NCI-H82 treated with DMSO at 0.1 percent for 48 hours (cell line): ENCODE measurements around the gene ORC5.
"Not testable (repeated sequence)": the region's sequence is repeated elsewhere in the genome, so short reads cannot be mapped to it uniquely, and the experiment has no call there.

ENCODE experiments used
- DNase-seq: peaks from one replicate; lab custom pipeline; 2025; ENCODE audit not compliant: unreplicated experiment; lab: John Stamatoyannopoulos, UW

Gene ORC5

GRCh38 chr7:104207731-104208420, at the start of gene ORC5:
TSS of gene ORC5 (minus strand) at chr7:104208013. CDS start at chr7:104207904, 109 bp downstream.
- peak; percentile 68 for DNase-seq

- DNase-seq: no peak
Observed at GRCh38 chr7:104255616-104256015, 47.8 kb upstream of the ORC5 start.

DNA sequence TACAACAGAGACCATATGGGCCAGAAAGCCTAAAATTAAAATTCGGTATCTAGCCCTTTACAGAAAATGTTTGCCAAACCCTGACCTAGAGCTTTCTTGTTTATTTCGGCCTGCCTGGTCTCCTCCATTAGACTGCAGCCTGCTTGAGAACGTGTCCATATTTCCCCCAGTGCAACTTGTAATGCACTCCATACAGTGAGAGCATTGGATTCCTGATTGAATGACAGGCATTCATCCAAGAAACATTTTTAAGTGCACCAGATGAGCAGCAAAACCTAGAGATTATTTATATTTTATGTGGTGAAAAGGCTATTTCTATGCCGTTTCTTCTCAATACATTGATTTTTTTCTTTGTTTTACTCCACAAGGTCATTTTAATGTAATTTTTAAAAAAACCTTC, 47.4 kb upstream of the ORC5 start:
- DNase-seq: no peak

DNA sequence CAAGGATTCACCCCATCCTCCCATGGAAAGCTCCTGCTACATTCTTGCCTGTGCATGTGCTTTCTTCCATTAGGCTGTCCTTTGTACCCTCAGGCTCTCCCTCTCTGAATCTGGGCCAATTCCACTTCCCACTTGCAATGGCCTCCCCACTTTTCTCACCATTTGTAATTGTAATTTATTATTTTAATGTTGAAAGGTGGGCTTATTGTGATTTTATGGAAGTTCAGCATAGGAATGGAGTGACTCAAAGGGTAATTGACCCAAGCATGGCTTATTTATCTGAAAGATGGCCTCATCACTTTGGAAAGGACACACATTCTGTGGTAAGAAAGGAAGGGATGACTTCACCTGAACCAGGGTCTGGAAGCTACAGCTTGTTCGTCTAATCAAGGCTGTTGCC, 46.9 kb upstream of the ORC5 start:
- no peak for DNase-seq

DNA sequence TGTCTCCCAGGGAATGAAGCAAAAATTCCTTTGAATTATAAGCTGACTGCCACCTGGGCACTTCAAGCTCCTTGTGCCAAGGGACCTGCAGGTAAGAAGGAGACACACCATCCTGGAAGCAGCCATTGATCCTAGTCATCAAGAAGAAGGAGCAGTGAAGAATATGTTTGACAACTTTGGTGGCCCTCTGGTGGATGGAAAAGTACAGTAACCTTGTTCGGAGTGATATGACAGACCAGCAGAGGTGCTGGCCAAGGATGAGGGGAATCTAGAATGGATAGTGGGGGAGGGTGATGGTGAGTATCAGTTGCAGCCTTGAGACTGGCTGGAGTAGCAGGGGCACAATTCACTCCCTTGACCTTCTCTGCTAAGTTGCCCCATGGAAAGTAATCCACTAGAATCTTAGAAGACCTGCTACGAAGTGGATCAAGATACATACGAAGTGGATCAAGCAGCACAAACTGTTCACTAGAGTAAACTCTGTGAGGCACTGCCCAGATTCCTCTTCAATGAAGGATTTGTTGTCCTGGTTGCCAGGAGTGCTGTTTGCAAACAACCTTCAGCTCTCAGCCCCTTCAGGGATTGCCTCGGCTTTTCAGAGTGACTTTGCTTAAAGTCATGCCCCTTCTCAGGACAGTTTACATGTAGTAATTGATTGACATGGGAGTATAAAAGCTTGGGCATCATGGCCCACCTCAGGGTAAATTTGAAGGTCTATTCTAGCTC, 44.8 kb upstream of the ORC5 start:
- no peak for DNase-seq

DNA sequence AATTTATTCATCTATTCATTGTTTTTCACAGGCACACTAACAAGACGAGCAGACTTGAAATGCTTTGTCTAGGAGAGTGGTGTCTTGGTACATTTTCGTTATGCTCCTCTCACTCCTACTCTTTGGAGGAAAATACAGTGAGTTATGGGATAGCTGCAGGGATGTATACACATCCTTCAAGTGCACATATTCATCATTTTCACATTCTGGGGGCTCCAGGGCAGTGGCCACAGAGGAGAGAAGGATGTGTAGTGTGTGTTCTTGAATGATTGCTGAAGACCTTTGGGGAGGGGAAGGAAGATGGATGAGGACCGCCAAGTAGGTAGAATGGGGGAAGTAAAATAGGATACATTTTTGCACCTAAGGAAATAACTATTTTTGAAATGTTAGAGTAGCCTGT, 34.8 kb upstream of the ORC5 start:
- no peak for DNase-seq

DNA sequence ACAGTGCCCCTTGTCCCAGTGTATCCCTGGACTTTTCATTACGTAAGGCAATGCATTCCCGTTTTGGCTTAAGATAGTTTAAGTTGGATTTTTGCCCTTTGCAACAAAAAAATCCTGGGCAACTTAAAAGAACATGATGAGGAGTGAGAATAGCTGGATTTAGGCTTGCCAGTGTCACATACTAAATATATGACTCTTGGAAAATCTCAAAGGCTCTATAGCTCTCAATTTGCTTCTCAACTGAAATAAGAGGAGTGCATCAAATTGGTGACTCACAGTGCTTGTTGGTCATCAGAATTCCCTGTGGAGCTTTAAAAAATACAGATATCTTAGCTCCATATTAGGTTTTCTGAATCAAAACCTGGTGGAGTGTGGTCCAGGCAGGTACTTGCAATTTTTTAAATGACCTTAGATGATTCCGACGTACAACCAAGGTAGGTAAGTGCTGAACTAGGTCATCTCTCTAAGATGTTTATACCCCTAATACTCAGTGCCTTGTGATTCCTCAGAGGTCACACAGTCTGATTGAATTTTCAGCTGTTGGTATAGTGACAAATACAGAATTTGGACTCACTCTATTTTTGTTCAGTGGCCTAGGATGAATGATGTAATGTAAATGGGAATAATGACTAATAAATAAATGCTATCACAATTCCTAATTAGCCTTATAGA, 33.9 kb upstream of the ORC5 start:
- no peak for DNase-seq

DNA sequence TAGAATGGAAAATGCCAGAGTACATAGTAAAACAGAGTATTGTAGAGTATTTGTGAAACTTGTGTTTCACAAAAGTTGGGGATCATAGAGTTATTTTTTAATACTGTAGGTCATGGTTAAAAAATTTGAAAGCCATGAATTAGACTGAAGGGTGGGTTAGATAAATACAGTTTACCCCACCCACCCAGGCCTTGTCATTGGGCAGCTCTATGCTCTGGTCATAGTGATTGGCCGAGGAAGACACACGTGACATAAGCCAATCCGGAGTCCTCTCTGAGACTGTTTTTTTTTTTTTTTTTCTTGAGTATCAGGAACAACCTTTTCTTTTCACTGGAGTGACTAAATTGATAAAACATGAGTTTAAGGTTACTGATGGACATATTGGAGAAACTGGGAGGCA, 33.3 kb upstream of the ORC5 start:
- no peak for DNase-seq

DNA sequence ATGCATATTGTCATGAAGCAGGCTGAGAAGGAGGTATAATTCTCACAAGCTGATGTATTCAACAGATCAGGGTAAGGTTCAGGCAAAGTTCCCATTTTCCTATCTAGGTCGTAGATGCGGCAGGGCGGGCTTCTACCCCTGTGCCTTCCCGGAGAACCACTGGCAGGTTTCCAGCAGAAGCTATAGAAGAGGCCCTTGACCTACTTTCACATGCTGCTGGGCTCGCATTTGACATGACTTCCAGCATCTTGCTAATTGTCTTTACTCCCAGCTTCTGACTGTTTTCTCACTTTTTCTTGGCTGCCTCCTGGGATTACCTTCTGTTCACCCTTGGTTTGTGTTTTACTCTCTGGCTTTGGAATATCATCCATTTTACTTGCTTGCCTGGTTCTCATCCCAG, 32.6 kb upstream of the ORC5 start:
- DNase-seq: no peak

DNA sequence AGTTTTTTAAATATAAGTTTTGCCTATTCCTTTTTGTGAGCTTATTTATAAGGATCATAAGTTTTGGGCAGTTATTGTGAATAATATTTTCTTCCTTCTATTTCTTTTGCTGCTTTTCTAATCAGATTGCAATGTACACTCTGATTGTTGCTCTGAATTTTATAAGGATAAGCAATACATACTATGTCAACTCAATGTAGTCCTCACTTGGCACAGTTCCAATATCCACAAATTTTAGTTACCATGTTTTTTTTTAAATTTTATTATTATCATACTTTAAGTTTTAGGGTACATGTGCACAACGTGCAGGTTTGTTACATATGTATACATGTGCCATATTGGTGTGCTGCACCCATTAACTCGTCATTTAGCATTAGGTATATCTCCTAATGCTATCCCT, 27.2 kb upstream of the ORC5 start:
- not testable (repeated sequence) for DNase-seq

GRCh38 chr7:104231054-104232046, 23.5 kb upstream of the ORC5 start:
- DNase-seq: peak; percentile 66

DNA sequence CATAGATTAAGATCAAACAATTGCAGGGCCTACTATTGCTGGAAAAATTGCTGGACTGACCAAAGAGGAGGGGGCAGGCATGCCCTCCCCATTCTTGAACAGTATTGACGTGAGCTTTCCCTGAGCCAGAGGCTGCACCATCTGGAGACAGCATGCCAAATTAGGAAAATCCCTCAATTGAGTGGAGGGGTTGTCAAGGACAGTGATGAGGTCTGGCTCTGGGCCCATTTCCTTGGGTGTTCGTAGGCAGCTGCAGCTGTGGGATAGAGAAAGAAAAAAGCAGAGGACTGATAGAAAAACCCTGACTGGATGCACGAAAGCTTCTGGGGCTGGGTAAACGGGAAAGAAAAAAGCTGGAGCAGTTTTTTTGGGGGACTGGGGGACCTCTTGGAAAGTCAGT, 22.8 kb upstream of the ORC5 start:
- peak; percentile 85 for DNase-seq

DNA sequence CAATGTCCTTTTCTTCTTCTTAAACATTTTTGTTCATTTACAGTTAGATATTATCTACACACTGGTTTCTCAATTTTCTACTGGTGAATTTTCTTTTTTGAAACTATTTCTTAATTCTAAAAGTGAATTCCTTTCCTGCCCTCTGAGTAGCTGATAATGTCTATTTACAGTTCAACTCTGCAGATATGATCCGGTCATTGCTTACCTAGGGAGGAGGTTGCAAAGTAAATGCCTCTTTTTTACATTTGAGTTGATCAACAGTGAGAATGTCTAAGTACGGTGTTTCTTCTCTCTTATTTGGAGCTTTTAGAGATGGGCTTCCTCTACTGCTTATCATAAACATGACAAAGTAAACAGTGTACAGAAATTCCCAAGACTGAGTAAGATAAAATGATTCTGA, 20.6 kb upstream of the ORC5 start:
- no peak for DNase-seq

DNA sequence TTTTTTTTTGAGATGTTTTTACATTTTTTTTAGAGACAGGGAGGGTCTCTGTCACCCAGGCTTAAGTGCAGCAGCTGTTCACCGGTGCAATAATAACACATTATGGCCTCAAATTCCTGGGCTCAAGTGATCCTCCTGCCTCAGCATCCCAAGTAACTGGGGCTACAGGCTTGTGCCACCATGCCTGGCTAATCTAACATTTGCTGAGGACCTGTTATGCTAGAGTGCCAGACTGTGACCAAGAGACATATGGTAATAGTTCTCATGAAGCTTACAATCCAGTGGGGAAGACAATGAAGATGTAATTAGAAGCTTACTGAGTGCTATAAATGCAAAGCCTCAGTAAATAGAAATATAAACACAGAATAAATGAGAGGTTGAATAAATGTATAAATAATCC, 17.6 kb upstream of the ORC5 start:
- DNase-seq: peak; percentile 53

- no peak for DNase-seq
Observed at GRCh38 chr7:104217620-104218019, 9.8 kb upstream of the ORC5 start.

DNA sequence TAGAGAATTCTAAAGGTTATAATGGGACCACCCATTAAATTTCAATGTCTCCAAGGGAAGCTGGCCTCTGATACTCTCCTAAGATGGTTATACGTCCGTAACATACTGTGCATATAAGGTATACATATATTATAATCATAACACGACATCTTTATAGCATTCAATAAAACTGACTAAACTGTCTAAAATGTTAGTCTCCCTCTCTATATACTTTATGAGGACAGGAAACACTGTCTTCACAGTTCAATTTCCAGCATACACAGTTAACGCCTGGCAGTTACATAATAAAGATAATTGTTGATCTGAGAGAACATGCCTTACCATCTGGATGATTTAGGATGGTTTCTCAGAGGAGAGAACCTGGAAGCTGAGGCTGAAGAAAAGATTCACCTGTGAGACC, 1.2 kb upstream of the ORC5 start:
- no peak for DNase-seq

GRCh38 chr7:104208421-104208780, 588 bp upstream of the ORC5 start:
- DNase-seq: no peak

DNA sequence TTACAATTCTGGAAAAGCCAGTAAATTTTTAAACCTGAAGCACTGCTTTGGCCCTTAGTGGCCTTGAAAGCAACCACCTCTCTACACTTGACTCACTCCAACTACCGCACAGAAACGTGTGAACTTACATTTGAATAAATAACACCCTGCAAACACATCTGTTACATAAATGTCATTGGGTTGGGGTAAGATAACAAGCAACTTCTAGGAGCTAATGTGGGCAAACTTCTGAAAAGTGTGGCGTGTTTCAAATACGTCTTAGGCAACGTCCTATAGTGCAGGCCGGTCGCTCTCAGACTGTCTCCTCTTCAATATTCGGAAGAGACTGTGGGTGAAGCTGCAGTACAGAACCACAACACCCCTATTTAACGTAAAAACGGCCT, 474 bp downstream of the ORC5 start:
- DNase-seq: no peak

DNA sequence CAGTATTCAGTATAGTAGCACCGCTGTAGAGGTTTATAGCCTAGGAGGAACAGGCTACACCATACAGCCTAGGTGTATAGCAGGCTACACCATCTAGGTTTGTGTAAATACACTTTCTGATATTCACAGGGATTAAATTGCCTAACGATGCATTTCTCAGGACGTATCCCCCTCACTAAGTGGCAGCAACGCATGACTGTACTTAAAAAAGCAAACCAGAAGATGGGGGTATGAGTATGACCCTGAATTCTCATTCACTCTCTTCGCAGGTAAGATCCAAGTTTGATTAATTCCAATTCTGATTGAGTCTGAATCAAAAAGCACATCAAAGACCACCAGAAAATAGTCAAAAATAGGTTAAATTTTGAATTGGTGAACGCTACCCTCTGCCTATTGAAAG, 972 bp downstream of the ORC5 start:
- no peak for DNase-seq

DNA sequence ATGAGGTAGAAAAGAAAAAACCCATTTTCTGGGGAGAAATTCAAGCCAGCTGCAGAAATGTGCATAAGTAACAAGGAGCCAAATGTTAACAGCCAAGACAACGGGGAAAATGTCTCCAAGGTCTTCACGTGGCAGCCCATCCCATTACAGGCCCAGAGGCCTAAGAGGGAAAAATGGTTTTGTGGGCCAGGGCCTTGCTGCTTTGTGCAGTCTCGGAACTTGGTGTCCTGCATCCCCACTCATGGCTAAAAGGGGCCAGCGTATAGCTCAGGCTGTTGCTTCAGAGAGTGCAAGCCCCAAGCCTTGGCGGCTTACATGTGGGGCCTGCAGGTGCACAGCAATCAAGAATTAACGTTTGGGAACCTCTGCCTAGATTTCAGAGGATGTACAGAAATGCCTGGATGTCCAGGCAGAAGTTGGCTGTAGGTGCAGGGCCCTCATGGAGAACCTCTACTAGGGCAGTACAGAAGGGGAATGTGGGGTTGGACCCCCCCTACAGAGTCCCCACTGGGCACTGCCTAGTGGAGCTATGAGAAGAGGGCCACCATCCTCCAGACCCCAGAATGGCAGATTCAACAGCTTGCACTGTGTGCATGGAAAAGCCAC, 9.0 kb downstream of the ORC5 start:
- no peak for DNase-seq

GRCh38 chr7:104196161-104196560, 11.7 kb downstream of the ORC5 start:
- no peak for DNase-seq
